GM19099 (cell line): ENCODE measurements around the gene LRRFIP1.

Experiments used
- POLR2A ChIP-seq: IDR thresholded peaks from 3 replicates; pipeline ENCODE4 v1.6.1; 2011; ENCODE audit warnings: low read depth; ENCODE audit not compliant: insufficient read length; ENCODE audit errors: extremely low read depth

Gene LRRFIP1

GRCh38 chr2:237746302-237747080 lies 119.1 kb downstream of the LRRFIP1 start:
- TF ChIP-seq POLR2A: no peak

DNA sequence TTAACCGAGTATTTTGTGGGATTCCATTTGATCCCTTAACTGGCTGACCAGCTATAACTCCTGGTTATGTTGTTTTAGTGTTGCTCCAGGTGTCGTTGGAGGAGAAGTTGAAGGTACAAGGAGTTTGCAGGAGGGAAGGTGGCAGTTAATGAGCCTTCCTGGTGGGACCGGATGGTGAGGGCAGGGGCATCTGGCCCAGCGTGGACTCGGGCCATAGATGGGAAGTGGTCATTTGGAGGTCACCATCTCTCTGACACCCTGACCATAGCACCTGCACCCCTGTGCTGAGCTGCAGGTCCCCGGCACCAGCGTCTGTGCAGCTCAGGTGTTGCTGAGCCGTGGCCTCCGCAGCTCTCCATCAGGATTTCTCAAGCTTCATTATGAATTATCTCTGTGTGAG lies 119.8 kb downstream of the LRRFIP1 start:
- no peak for TF ChIP-seq POLR2A

DNA sequence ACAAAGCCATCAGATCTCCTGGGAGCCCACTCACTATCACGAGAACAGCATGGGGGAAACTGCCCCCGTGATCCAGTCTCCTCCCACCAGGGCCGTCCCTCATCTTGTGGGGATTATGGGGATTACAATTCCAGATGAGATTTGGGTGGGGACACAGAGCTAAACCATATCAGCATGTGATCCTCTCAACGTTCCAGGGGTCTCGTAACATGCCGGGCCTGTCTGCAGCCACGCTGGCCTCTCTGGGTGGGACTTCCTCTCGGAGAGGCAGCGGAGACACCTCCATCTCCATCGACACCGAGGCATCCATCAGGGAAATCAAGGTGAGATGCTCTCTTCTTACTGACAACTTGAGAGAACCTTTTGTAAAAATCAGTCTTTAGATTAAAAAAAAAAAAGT lies 121.6 kb downstream of the LRRFIP1 start:
- no peak for TF ChIP-seq POLR2A

DNA sequence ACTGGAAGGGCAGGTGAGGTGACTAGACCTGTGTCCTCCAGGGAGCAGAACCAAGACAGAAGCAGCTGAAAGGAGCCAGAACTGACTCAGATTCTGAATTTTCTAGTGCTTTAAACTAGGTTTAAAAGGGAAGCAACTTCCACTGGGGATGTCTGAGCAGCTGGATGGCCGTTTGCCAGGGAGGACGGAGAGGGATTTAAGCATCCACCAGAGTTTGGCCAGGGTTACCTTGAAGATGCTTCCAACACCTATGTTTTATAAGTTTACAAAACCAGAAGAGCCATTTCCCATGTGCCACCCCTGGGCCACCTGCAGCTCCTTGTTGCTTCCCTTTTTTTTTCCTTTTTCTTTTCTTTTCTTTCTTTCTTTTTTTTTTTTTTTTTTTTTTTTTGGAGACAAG lies 122.6 kb downstream of the LRRFIP1 start:
- TF ChIP-seq POLR2A: no peak

GRCh38 chr2:237752761-237753165 lies 125.4 kb downstream of the LRRFIP1 start:
- TF ChIP-seq POLR2A: no peak

DNA sequence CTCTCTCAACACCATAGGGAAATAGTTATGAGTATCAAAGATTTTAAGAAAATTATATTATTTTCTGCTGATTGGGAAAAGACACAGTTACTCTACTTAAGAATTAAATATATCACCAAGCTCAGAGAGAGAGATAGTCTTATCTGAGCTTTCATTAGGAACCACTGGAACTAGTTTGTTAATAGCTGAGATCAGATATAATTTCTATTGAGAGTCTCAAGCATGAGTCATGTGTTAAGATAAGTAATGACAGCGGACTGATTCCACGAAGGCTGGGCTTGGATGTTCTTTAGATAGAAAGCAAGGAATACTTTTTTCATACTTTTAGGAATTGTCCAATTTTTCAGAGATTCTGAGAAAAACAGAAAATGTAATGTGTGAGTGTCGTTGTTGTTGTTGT lies 126.8 kb downstream of the LRRFIP1 start:
- TF ChIP-seq POLR2A: no peak

GRCh38 chr2:237754626-237755248 lies 127.3 kb downstream of the LRRFIP1 start:
- TF ChIP-seq POLR2A: no peak

GRCh38 chr2:237757616-237758015 lies 130.2 kb downstream of the LRRFIP1 start:
- no peak for TF ChIP-seq POLR2A

- TF ChIP-seq POLR2A: no peak
These were observed 130.8 kb downstream of the LRRFIP1 start for GRCh38 chr2:237758185-237758584.

DNA sequence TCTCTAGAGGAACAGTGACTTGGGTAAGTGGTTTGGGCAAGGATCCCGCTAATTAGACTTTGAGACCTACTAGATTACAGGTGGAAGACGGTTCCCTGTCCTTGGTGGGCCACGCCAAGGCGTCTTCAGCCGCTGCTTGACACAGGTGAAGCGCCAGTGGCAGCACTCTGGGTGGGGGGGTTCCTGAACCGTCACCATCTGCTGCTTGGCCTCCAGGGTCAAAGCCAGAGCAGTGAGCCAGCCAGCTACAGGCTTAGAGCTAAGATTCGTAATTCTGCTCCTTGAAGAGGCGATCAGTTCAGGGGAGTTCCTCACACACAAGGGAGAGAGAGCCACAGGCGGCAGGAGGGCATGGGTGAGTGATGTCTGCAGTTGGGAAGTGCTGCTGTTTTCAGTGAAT lies 131.8 kb downstream of the LRRFIP1 start:
- no peak for TF ChIP-seq POLR2A

GRCh38 chr2:237760506-237761502 lies 133.4 kb downstream of the LRRFIP1 start:
- no peak for TF ChIP-seq POLR2A

DNA sequence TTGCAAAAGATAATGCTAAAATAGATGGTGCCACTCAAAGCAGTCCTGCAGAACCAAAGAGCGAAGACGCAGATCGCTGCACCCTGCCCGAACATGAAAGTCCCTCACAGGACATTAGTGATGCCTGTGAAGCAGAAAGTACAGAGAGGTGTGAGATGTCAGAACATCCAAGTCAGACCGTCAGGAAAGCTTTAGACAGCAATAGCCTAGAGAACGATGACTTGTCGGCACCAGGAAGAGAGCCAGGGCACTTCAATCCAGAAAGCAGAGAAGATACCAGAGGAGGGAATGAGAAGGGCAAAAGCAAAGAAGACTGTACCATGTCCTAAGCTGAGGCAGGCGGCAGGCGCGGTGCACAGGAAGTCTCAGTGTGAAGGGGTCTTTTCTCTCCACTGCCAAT lies 136.4 kb downstream of the LRRFIP1 start:
- no peak for TF ChIP-seq POLR2A

DNA sequence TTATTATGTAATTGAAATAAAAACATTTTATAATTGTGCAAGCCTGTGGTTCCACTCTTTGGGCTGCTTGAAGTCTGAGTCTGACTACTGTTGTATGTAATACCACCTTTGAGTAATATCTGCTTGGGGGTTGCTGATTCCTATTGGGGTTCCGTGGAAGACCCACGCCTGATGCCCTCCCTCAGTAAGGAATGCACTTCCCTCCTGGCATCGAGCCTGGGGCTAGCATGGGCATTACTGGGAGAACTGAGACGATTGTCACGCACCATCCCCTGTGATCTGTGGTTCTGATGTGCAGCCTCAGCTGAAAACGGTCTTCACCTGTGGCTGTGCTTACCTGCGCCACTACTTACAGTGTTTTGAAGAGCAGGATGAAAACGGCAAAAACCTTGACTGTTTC lies 138.5 kb downstream of the LRRFIP1 start:
- TF ChIP-seq POLR2A: no peak

- TF ChIP-seq POLR2A: no peak
These were observed 139.0 kb downstream of the LRRFIP1 start for GRCh38 chr2:237766340-237766739.

DNA sequence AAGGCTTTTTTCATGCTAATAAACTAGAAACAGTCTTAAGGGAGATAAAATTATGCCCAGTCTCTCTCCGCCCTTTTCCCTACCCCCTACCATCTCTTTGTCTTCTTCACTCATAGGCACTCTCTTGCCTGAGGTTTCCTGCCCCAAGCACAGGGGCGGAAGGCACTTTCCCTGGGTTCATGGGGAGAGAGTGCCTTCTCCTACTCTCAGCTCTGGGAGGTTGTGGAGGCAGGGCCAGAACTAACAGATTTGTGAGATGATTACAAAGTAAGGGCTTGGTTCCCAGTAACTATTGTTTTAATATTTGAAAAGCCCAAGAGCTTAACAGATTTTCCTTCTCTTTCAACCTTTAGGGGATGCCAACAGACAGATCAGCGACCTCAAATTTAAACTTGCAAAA lies 145.1 kb downstream of the LRRFIP1 start:
- no peak for TF ChIP-seq POLR2A

- no peak for TF ChIP-seq POLR2A
These were observed 146.4 kb downstream of the LRRFIP1 start for GRCh38 chr2:237773826-237774225.
